Endothelial cell of umbilical vein (primary cell): ENCODE data around the gene MOB1A. TPM values are rescaled to one million over a fixed set of nuclear protein-coding genes. Genes with fewer than 3 reads are reported as not detected.
A peak's percentile ranks its signal among the peaks of the same experiment; 100 is the strongest.

Experiments used
- BruUV-seq: library from RNA; stranded (reverse); fragments of 400-500 nt; replicated peaks from 2 replicates; lab custom pipeline; 2021; lab: Mats Ljungman, UMichigan
- CTCF ChIA-PET: fragments of 300-600, 350-600 bp; sonication (Branson Sonifier 250); formaldehyde crosslinking; loops from one replicate; lab custom pipeline; 2021; ENCODE audit warnings: antibody characterized with exemption, inconsistent platforms; lab: Charles Lee
- POLR2A ChIA-PET: fragments of 300-600, 350-600 bp; sonication (Branson Sonifier 250); formaldehyde crosslinking; loops from one replicate; lab custom pipeline; 2021; ENCODE audit warnings: antibody characterized with exemption, inconsistent platforms; lab: Charles Lee
- DNase-seq: peaks from one replicate; pipeline ENCODE4 v3.0.0-alpha.2; 2011; ENCODE audit warnings: low read depth, low spot score
- FAIRE-seq: peaks from 2 replicates; lab custom pipeline; 2011; peaks lifted over from hg19 to GRCh38; lab: Jason Lieb, UNC
- H2AFZ ChIP-seq: 2 replicates; pipeline ENCODE4 v1.6.0; 2012; ENCODE audit warnings: low read depth, low read length, control low read depth, inconsistent platforms
- H3K27ac ChIP-seq: 2 replicates; pipeline ENCODE4 v1.5.1; 2011; ENCODE audit warnings: low read depth, mild to moderate bottlenecking, control low read depth, low read length, moderate library complexity; ENCODE audit not compliant: insufficient read depth
- H3K27me3 ChIP-seq, 2 experiments: 2 replicates each; pipeline versions ENCODE4 v1.6.0 to v1.6.1; 2011; ENCODE audit warnings: low read length in 2 of 2, mixed read lengths in 1 of 2; ENCODE audit not compliant: control insufficient read depth in 2 of 2, insufficient read depth in 2 of 2
- H3K36me3 ChIP-seq, 2 experiments: 2 replicates in 1 of 2; 3 replicates in 1 of 2; pipeline ENCODE4 v1.5.1; 2011; ENCODE audit warnings: low read length in 2 of 2, mild to moderate bottlenecking in 1 of 2, moderate library complexity in 1 of 2; ENCODE audit not compliant: control insufficient read depth in 2 of 2, insufficient read depth in 2 of 2; ENCODE audit errors: extremely low read depth in 1 of 2
- H3K4me1 ChIP-seq: 3 replicates; pipeline ENCODE4 v1.5.1; 2011; ENCODE audit warnings: mild to moderate bottlenecking, low read length; ENCODE audit not compliant: control insufficient read depth, insufficient read depth; ENCODE audit errors: extremely low read depth
- H3K4me2 ChIP-seq: 2 replicates; pipeline ENCODE4 v1.6.1; 2011; ENCODE audit warnings: low read length, control low read depth, mixed read lengths; ENCODE audit not compliant: insufficient read depth
- H3K4me3 ChIP-seq, 3 experiments: fragments of 200-600 bp in 1 of 3; sonication (generic), shearing (Covaris generic) in 1 of 3; replicated peaks in 1 of 3; 2 replicates each; pipeline ENCODE4 v1.5.1; 2011 to 2016; ENCODE audit warnings: control low read depth in 3 of 3, low read length in 3 of 3, mild to moderate bottlenecking in 2 of 3, inconsistent platforms in 1 of 3, low read depth in 1 of 3, moderate library complexity in 1 of 3; ENCODE audit not compliant: insufficient read depth in 1 of 3
- H3K79me2 ChIP-seq: 2 replicates; pipeline ENCODE4 v1.6.0; 2012; ENCODE audit warnings: low read length, inconsistent platforms; ENCODE audit not compliant: control insufficient read depth, insufficient read depth
- H3K9ac ChIP-seq: replicated peaks from 2 replicates; pipeline ENCODE3; 2011; ENCODE audit warnings: low read length, control low read depth; ENCODE audit not compliant: insufficient read depth; ENCODE audit errors: extremely low read depth
- H3K9me1 ChIP-seq: replicated peaks from 3 replicates; pipeline ENCODE4 v1.6.0; 2011; ENCODE audit warnings: mild to moderate bottlenecking, low read length; ENCODE audit not compliant: control insufficient read depth, insufficient read depth; ENCODE audit errors: extremely low read depth
- H3K9me3 ChIP-seq: replicated peaks from 2 replicates; pipeline ENCODE4 v1.5.1; 2012; ENCODE audit warnings: low read length, inconsistent platforms; ENCODE audit not compliant: control insufficient read depth, insufficient read depth
- H4K20me1 ChIP-seq: replicated peaks from 2 replicates; pipeline ENCODE3; 2011; ENCODE audit warnings: mild to moderate bottlenecking, low read length; ENCODE audit not compliant: control insufficient read depth, insufficient read depth; ENCODE audit errors: extremely low read depth
- CTCF ChIP-seq, 2 donors: IDR thresholded peaks; 1 replicate in 1 of 2; 2 replicates in 1 of 2; pipeline ENCODE4 v1.5.1; 2011; ENCODE audit warnings: low read length in 2 of 2, mild to moderate bottlenecking in 2 of 2, moderate library complexity in 2 of 2, control low read depth in 1 of 2, inconsistent platforms in 1 of 2, low read depth in 1 of 2; ENCODE audit not compliant: insufficient read depth in 1 of 2; ENCODE audit errors: extremely low read depth in 1 of 2
- EZH2 ChIP-seq: IDR thresholded peaks from 2 replicates; pipeline ENCODE4 v1.6.1; 2012; ENCODE audit warnings: borderline replicate concordance, low read depth, mild to moderate bottlenecking, moderate library complexity, low read length, inconsistent platforms; ENCODE audit not compliant: severe bottlenecking
- FOS ChIP-seq: IDR thresholded peaks from 2 replicates; pipeline ENCODE4 v1.6.1; 2011; ENCODE audit warnings: mild to moderate bottlenecking, low read length, moderate library complexity, borderline replicate concordance; ENCODE audit not compliant: insufficient read depth
- GATA2 ChIP-seq: IDR thresholded peaks from 2 replicates; pipeline ENCODE4 v1.7.0; 2011; ENCODE audit warnings: low read depth, mild to moderate bottlenecking, moderate library complexity, mixed read lengths, low read length; ENCODE audit not compliant: insufficient read length, insufficient read depth
- JUN ChIP-seq: IDR thresholded peaks from 2 replicates; pipeline ENCODE4 v1.6.1; 2011; ENCODE audit warnings: borderline replicate concordance, low read depth; ENCODE audit not compliant: insufficient read length, insufficient read depth
- MAX ChIP-seq: IDR thresholded peaks from 2 replicates; pipeline ENCODE4 v1.6.1; 2011; ENCODE audit not compliant: insufficient read depth, insufficient read length
- MYC ChIP-seq: IDR thresholded peaks from one replicate; pipeline ENCODE4 v1.6.1; 2011; ENCODE audit warnings: mild to moderate bottlenecking, low read depth, low read length
- POLR2A ChIP-seq: IDR thresholded peaks from 2 replicates; pipeline ENCODE4 v1.6.1; 2012; ENCODE audit warnings: low read depth, mild to moderate bottlenecking, control low read depth, low read length
- POLR2AphosphoS5 ChIP-seq: IDR thresholded peaks from 2 replicates; pipeline ENCODE4 v1.6.1; 2012; ENCODE audit warnings: low read depth, mild to moderate bottlenecking, control low read depth, low read length, moderate library complexity; ENCODE audit not compliant: insufficient read depth
- dilution Hi-C: fragments of 300-500 bp; cut with MboI; formaldehyde crosslinking; loops from one replicate; pipeline ENCODE4 v1.15.0; 2019; ENCODE audit warnings: low sequenced_read_pairs; ENCODE audit not compliant: extremely low pct_ligation_motif_present
- intact Hi-C: fragments of 100-400 bp; cut with micrococcal nuclease; formaldehyde crosslinking; loops from one replicate; pipeline ENCODE4 v1.10.0; 2022
- polyA plus RNA-seq, 4 experiments: library from polyadenylated mRNA; depleted of rRNA in 3 of 4; stranded (reverse) in 3 of 4; unstranded in 1 of 4; fragments of >200 nt; gene quantifications; 2 replicates each; pipeline versions ENCODE4 v1.2.1 to v1.2.3, GENCODE V29; 2011 to 2012; ENCODE audit warnings: missing spikeins in 1 of 4
- total RNA-seq: library from RNA; stranded (reverse); gene quantifications from 2 replicates; pipeline ENCODE4 v1.2.3, GENCODE V29; 2021

The MOB1A gene
- total and polyA plus RNA-seq, 2 donors (not counting 3 experiments of a cell fraction or from before 2014, with no cell fraction given) = 25.3 to 112 TPM

- dilution Hi-C loops = no loop called here
- no peaks in the 10 kb centered on the region for H4K20me1 ChIP-seq
- no peak for FAIRE-seq
- H2AFZ ChIP-seq = peak overlapping the region; percentile 97
- H3K27ac ChIP-seq = no peak overlapping the region
- TF ChIP-seq CTCF (IDR thresholded peaks at IDR 0.05; ENCODE audit: extremely low read depth in 1 of 2, insufficient read depth in 1 of 2, low read depth in 1 of 2, low read length in 2 of 2) (no peak), JUN (no peak), MYC (no peak), POLR2A (no peak), MAX (no peak), GATA2 (no peak), POLR2AphosphoS5 (no peak), EZH2 (no peak), FOS (no peak)
- no peaks in the 10 kb centered on the region for H3K9me3 ChIP-seq
- no peaks in the 10 kb centered on the region for H3K9me1 ChIP-seq
- peak; percentile 9 for DNase-seq
- no peaks in the 10 kb centered on the region for H3K27me3 ChIP-seq
- no peaks in the 10 kb centered on the region for H3K36me3 ChIP-seq
- H3K9ac ChIP-seq = peak overlapping the region; percentile 69
- peaks cover 10% of the 10 kb centered on the region for H3K4me1 ChIP-seq
- peaks cover 8% of the 10 kb centered on the region for H3K79me2 ChIP-seq
- POLR2A ChIA-PET = interaction anchor here (1.2 kb wide), 1 partner anchor 31 kb away, joined by 4 read pairs; the partner anchor contains the start of gene MOB1A
- CTCF ChIA-PET = interaction anchor here (0.7 to 7.7 kb wide), 10 partner anchors 11 to 325 kb away, joined by 3 to 180 read pairs (median 5); partner anchors contain the start of genes MOB1A and STAMBP
- intact Hi-C loops = loop anchor here (1.0 to 10.0 kb wide), 5 partner anchors 26 to 323 kb away; partner anchors contain the start of genes STAMBP and TET3
- TSS peak; percentile 30 for BruUV-seq
- peak overlapping the region; percentile 91 for H3K4me2 ChIP-seq
- peak overlapping the region; percentile 76 to 93 (median 77) for H3K4me3 ChIP-seq
These were observed 31.6 kb downstream of the MOB1A start for GRCh38 chr2:74146929-74147726.
